Panc1 (cell line): Measurements from ENCODE around the gene EP400.

Experiments
- POLR2AphosphoS5 ChIP-seq: IDR thresholded peaks from 2 replicates; pipeline ENCODE4 v1.6.1; 2012; ENCODE audit warnings: mild to moderate bottlenecking, low read depth, low read length, moderate library complexity
- TCF7L2 ChIP-seq: IDR thresholded peaks from 2 replicates; pipeline ENCODE4 v1.6.1; 2011; ENCODE audit warnings: mild to moderate bottlenecking, low read depth, low read length, inconsistent platforms
- TF ChIP-seq, protein P1 (sequence below): fragments of 450-650 bp; IDR thresholded peaks from 2 replicates; pipeline ENCODE4 v1.5.1; 2017; ENCODE audit warnings: mild to moderate bottlenecking
- TF ChIP-seq, protein P2 (sequence below), 2 experiments: IDR thresholded peaks; 2 replicates each; pipeline ENCODE4 v1.6.1; 2011 to 2012; ENCODE audit warnings: low read depth in 2 of 2, control low read depth in 1 of 2, low read length in 1 of 2, mild to moderate bottlenecking in 1 of 2, moderate library complexity in 1 of 2; ENCODE audit not compliant: insufficient read depth in 1 of 2

DNA sequence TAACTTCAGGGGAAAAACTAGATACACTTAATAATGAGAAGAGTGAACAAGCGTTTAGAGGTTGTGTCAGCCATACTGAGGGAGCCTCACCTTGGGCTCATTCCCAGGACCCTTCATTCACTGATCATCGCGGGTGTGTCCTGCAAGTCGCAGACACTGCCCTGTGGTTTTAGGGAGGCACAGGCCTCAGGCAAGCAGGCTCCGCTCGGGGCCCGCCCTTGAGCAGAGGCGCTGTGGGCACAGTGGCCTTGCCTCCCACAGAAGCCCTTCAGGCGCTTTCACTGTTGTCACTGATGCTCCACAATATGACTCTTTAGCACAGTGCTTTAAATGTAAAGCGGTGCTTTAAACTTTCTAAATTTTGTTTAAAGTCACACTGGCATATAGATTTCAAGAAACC, 127.0 kb downstream of the EP400 start:
- TF ChIP-seq, protein P1, sequence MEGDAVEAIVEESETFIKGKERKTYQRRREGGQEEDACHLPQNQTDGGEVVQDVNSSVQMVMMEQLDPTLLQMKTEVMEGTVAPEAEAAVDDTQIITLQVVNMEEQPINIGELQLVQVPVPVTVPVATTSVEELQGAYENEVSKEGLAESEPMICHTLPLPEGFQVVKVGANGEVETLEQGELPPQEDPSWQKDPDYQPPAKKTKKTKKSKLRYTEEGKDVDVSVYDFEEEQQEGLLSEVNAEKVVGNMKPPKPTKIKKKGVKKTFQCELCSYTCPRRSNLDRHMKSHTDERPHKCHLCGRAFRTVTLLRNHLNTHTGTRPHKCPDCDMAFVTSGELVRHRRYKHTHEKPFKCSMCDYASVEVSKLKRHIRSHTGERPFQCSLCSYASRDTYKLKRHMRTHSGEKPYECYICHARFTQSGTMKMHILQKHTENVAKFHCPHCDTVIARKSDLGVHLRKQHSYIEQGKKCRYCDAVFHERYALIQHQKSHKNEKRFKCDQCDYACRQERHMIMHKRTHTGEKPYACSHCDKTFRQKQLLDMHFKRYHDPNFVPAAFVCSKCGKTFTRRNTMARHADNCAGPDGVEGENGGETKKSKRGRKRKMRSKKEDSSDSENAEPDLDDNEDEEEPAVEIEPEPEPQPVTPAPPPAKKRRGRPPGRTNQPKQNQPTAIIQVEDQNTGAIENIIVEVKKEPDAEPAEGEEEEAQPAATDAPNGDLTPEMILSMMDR: no peak
- TF ChIP-seq, protein P2, sequence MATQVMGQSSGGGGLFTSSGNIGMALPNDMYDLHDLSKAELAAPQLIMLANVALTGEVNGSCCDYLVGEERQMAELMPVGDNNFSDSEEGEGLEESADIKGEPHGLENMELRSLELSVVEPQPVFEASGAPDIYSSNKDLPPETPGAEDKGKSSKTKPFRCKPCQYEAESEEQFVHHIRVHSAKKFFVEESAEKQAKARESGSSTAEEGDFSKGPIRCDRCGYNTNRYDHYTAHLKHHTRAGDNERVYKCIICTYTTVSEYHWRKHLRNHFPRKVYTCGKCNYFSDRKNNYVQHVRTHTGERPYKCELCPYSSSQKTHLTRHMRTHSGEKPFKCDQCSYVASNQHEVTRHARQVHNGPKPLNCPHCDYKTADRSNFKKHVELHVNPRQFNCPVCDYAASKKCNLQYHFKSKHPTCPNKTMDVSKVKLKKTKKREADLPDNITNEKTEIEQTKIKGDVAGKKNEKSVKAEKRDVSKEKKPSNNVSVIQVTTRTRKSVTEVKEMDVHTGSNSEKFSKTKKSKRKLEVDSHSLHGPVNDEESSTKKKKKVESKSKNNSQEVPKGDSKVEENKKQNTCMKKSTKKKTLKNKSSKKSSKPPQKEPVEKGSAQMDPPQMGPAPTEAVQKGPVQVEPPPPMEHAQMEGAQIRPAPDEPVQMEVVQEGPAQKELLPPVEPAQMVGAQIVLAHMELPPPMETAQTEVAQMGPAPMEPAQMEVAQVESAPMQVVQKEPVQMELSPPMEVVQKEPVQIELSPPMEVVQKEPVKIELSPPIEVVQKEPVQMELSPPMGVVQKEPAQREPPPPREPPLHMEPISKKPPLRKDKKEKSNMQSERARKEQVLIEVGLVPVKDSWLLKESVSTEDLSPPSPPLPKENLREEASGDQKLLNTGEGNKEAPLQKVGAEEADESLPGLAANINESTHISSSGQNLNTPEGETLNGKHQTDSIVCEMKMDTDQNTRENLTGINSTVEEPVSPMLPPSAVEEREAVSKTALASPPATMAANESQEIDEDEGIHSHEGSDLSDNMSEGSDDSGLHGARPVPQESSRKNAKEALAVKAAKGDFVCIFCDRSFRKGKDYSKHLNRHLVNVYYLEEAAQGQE (IDR thresholded peaks at IDR 0.05; ENCODE audit: insufficient read depth in 1 of 2, low read depth in 2 of 2, low read length in 1 of 2): no peak
- TF ChIP-seq TCF7L2 (no peak), POLR2AphosphoS5 (no peak)
